Measurements from ENCODE around the gene LRRFIP2.
A peak's percentile ranks its signal among the peaks of the same experiment; 100 is the strongest.
"Not testable (repeated sequence)": the region's sequence is repeated elsewhere in the genome, so short reads cannot be mapped to it uniquely, and the experiment has no call there.

Gene LRRFIP2

DNA sequence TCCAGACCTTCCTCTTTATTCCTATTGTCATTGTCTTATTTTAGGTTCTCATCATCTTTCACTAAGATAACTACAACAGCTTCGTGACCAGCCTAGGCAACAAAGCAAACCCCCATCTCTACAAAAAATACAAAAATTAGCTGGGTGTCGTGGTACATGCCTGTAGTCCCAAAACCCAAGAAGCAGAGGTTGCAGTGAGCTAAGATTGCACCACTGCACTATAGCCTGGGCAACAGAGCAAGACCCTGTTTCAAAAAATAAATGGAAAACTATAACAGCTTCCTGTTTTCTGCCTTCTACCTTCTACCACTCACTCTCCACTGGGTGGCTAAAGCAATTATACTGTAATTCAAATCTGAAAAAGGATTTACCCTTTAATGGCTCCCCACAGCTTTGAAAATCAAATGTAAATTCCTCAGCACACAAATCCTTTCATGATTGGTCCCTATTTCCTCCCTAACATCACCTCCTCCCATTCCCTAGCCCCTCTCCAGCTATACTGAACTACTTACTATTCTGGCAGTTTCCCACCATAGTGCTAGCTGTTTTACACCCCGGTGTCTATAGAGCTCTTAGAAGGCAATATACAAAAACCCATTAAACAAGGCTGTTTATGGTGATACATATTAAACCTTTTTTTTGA, 33.4 kb downstream of the LRRFIP2 start:
- no peak for DNase-seq

DNA sequence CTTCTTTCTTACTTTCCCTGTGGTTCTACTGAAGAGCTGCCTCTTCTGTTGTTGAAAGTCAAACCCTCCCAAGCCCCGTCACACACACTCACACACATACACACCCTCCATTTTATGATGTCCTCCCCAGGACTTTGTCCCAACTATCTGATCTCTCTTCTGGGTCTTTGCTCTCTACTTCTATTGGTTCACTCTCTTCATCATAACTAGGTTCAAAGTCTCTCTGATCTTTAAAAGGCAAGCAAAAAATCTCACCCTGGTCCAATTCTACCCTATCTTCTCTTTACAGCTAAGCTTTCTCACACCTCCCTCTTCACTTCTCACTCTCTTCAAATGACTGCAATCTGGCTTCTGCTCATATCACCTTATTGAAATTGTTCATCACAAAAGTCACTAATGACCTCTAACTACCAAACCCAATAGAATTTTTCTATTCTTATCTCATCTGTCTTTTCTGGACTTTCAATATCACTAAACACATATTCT, 34.8 kb downstream of the LRRFIP2 start:
- DNase-seq = no peak

DNA sequence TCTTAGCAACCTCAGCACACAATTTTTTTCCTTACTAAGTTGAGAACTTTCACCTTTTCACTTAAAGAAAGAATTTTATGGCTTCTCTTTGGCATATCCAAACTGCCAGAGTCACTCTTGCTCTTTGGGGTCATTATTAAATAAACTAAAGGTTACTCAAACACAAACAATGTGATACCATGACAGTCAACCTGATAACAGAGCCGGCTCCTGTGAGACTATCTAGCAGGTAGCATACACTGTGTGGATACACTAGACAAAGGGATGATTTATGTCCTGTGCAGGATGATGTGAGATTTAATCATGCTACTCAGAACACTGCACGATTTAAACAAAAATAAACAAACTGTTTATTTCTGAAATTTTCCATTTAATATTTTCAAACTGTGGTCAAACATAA, 35.6 kb downstream of the LRRFIP2 start:
- no peak for DNase-seq

DNA sequence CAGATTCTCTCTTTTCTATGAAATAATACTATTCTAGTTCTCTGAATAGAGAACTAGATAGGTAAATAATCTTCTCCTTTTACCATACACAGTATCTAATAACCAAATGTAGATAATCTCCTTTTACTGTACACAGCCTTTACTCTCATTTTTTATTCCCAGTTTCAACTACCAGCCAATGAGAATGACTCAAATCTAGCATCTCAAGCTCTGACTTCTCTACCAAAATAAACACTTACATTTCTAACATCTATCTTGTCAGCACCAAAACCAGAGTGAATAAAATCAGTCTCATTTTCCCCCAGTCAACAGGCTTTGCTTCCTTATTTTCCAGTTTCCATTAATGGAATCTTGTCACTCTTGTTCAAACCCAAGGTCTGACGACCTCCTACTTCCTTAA, 36.9 kb downstream of the LRRFIP2 start:
- DNase-seq = no peak

DNA sequence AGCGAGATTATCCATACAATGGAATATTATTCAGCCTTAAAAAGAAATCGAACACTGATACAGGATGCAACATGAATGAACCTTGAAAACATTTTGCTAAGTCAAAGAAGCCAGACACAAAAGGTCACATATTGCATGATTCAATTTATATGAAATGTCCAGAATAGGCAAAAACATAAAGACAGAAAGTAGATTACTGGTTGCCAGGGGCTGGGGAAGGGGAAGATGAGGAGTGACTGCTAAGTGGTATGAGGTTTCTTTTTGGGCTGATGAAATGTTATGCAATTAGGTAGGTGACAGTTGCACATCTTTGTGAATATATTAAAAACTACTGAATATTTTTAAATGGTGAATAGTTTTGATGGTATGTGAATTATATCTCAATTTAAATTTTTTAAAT, 38.3 kb downstream of the LRRFIP2 start:
- DNase-seq = peak; percentile 55

DNA sequence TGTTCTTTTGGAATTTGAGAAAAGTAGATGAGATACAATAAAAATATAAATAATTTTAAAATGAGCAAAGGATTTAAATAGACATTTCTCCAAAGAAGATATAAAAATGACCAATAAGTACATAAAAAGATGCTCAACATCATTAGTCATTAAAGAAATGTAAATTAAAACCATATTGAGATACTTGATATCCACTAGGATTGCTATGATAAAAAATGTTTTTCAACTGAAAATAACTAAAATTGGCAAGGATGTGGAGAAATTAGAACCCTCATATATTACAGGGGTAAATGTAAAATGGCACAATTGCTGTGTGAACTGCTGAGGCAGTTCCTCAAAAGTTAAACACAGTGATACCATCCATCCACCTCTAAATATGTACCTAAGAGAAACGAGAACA, 38.8 kb downstream of the LRRFIP2 start:
- DNase-seq = no peak

DNA sequence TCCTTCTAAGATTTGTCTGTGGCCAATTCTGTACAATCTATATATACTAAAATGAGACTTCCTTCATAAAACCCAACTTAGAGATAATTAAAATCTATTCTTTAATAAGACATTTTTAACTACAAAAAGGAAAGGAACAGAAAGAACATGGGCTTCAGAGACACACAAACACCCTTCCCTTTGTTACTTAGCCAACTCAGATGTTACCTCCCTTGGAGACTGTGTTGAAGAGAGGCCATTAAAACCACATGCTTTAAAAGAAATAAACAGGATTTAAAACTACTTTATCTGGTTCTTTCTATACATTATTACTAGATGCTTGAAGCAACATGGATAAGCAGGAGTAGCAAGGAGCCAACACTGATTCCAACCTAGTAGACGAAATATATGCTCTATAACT, 42.0 kb downstream of the LRRFIP2 start:
- no peak for DNase-seq

DNA sequence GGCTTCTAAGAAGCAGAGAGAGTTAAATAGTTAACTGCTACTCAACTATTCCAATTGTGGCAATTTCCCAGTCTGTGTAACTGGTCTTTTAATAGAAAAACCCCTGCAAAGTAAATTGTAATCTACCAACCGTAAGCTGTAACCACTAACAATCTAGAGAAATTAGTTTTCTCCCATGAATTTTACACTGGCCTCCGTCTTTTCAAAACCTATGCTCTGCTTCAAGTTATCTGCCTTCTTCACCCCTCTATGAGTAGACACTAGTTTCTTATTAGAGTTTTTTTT, 42.6 kb downstream of the LRRFIP2 start:
- no peak for DNase-seq

DNA sequence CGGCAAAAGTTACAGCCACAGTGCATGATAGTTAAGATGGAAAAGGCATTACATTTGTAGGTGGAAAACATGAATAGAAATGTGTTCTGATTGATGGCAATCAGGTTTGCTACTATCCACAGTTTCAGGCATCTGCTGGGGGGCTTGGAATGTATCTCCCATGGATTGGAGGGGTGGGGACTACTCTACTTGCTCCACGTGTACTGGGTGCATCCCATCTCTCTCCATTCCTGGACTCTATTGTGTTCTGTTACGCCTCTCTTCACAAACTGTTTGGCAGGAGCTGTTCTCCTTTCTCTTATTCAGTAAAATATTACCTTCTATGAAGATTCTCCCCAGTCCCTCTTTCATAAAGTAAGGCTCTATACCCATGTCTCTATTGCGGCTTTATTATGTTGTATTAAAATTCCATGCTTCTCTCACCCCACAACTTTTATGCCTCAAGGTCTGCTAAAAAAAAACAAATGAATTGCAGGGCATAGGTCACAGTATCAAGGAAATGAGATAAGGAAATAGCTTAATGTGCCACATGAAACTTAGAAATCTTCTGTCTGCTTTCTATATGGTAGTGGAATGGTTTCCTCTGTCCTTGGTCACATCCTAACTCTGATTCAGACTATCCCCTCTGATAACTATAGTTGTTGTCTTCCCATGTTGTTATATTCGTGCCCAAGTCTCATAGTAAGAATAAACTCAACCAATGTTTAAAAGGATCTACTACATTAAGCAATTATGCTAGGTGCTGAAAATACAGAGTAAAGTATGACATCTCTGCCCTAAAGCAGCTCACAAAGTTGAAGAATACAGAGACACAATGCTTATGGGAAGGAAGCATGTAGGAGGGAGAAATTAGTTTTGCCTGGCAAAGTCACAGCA, 43.2 kb downstream of the LRRFIP2 start:
- DNase-seq = no peak

DNA sequence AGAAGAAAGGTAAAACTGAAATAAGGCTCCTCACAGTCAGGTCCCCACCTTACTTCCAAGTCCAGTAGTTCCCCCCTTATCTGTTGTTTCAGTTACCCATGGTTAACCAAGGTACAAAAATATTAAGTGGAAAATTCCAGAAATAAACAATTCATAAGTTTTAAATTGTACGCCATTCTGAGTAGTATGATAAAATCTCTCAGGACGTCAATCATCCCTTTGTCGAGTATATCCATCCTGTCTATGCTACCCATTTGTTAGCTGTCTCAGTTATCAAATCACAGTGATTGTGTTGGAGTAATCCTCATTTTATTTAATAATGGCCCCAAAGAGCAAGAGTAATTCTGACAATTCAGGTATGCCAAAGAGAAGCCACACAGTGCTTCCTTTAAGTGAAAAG, 43.9 kb downstream of the LRRFIP2 start:
- DNase-seq = no peak

DNA sequence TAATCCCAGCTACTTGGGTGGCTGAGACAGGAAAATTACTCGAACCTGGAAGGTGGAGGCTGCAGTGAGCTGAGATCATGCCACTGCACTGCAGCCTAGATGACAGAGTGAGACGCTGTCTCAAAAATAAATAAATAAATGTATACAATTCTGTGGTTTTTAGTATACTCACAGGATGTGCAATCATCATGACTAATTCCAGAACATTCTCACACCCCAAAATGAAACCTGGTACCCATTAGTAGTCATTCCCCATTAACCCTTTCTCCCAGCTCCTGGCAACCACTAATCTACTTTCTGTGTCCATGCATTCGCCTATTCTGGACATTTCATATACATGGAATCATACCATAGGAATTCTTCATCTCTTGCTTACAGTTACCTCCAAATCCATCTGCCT, 44.5 kb downstream of the LRRFIP2 start:
- peak; percentile 78 for DNase-seq

DNA sequence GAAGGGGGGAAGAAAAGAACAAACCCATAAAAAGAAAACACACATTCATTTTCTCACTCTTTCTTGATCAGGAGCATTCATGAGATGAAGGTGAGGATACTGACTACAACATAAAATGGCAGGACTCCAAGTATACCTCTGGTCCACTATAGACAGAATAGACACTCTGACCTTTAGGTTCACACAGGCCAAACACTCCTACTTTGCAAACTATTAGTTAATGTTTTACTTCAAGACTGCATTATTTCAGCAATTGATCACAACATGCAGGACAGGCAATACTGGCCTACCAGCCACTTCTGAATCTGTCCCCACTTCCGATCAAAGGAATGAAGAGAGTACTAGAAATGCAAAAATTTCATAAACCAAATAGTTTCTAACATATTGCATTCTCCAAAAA, 47.0 kb downstream of the LRRFIP2 start:
- DNase-seq = no peak

DNA sequence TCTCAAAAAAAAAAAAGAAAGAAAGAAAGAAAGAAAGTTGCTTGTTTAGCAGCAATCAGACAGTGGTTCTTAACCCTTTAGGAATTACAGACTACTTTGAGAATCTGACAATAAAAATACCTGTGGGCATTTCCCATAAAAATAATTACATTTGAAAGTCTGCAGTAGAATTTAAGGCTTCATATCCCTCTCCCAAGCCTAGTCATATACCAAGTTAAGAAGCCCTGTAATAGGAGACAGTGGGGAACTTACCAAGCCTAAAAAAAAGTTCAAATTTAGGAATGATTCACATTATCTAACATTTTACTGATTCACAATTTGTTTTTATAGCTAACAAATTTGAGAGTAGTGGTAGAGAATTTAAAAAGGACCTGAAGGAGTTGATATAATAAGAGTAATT, 47.5 kb downstream of the LRRFIP2 start:
- no peak for DNase-seq

DNA sequence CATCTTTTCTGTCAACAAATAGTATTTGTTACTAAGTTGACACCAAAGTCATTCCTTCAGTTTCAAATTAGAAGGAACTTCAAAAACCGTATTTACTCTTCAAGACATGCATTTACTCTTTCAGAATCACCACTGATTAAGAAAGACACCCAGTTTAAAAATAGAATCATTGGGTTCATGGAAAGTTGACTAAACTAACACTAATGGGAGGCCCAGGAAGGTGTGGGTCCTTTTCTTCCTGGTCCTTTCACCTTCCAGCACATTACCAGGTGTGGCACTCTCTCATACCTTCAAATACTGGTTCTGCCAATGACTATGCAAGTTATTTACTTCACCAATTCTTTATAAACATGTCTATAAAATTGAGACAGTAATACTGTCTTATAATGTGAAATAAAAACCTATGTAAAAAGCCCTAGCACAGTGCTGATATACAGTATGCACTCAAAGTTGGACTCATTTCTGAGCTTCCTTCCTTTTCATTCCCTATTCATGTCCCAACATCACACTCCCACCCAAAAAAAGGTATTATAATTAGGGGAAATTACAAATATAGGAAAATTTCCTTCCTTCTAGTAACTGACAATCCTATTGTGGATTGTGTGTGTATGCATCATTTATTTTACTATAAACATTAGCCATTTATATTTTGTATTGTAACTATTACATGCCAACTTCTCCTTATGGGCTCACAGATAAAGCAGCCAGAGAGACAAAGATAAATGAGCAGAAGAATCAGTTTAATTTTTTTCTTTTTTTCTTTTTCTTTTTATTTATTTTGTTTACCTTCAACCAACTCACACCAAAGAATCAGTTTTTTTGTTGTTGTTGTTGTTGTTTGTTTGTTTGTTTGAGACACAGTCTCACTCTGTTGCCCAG, 48.9 kb downstream of the LRRFIP2 start:
- DNase-seq = no peak

DNA sequence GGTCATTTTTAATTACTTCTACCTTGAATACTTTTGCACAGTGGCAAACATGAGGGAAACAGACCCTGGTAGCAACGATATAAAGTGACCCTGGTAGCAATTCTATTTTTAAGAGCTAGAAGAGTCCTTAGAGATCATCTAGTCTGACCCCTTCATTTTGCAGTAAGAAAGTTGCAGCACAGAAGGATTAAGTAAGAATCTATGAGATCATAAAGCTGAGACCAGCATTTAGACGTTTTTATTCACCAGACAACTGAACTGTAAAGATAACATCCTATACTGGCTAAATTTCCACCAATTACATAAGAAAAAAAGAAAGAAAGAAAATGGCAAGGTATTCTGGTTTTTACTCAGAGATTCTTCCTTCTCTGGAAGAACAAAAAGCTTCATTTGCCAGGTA, 49.9 kb downstream of the LRRFIP2 start:
- no peak for DNase-seq

DNA sequence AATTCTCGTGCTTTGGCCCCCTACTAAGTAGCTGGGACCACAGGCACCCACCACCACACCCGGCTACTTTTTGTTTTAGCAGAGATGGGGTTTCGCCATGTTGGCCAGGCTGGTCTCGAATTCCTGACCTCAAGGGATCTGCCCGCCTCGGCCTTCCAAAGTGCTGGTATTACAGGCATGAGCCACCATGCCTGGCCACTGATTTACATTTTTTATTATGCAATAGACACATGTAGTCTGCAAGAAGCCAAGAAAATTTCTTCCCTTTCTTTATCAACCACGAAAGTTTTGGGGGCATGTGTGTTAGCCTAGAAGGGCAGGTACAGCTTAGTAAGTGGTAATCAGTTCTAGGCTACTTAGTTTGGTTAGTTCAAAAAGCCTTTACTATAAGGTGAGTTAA, 51.1 kb downstream of the LRRFIP2 start:
- DNase-seq = no peak

DNA sequence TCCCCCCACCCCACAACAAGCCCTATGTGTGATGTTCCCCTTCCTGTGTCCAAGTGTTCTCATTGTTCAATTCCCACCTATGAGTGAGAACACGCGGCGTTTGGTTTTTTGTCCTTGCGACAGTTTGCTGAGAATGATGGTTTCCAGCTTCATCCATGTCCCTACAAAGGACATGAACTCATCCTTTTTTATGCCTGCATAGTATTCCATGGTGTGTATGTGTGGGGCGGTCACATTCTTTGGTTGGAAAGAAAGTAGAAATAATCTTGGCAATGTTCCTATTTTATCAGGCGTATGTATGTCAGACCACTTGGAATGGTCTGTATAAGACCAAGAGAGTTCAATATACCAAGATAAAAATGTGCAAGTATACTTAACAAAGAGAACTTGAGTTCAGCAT, 52.3 kb downstream of the LRRFIP2 start:
- not testable (repeated sequence) for DNase-seq

DNA sequence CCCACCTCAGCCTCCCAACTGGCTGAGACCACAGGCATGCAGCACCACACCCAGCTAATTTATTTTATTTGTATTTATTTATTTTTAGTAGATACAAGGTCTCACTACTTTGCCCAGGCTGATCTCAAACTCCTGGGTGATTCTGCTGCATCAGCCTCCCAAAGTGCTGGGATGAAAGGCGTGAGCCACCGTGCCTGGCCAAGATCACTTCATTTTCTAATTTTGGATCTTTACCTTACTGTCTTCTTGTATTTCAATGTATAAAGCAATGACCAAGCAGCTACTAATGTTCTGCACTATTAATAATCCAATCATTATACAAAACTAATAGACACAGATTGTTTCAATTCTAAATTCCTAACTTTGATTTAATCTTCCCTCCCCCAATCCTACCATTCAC, 56.2 kb downstream of the LRRFIP2 start:
- no peak for DNase-seq

DNA sequence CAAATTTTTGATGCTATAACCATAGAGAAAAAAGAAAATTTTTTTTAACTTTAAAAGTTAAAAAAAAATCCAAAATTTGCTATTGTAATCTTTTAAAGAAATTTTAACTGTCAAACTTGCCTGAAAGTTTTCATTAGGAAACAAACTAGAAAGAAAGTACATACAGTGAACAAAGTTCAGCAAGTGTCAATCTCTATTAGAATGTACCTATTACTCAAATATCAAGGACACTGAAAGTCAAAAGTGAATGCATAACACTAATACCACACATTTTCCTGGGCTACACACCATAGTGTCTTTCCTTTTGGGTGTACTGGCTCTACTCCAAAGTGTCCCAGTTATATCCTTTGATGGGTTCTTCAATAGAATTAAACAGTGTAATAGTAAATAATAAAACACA, 56.8 kb downstream of the LRRFIP2 start:
- DNase-seq = no peak

DNA sequence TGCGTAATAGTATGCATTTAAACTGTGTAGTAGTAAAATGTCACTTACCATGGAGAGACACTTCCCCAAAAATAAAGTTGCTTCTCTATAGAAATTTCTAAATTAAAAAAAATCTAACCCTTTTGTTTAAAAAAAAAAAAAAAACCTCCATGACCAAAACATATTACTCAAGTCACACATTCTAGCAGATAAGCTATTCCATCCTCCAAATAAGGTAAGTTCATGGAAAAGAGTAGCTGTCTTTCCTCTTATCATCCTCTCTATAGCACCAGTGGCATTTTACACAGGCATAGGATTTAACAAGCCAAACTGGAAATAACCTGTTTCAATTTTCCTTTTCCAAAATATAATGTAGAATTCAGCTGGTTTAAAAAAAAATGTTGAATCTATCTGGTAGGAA, 57.4 kb downstream of the LRRFIP2 start:
- DNase-seq = no peak

DNA sequence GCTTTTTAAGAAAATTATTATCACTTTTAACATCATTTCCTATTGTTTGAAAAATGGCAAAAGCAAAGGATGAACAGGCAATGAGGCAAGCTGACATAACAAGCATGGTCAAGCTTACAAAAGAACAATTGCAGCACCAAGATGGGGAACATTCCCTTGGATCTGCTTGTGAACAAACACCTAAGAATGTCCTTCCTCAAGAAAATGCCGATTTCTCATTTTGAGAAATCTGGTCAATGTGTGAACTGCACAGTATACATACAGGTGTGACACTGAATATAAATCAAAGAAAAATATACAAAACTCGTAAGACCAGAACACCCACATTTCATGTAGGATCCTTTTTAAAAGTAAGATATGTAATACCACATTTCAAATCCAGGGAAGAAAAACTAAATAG, 58.9 kb downstream of the LRRFIP2 start:
- DNase-seq = no peak

DNA sequence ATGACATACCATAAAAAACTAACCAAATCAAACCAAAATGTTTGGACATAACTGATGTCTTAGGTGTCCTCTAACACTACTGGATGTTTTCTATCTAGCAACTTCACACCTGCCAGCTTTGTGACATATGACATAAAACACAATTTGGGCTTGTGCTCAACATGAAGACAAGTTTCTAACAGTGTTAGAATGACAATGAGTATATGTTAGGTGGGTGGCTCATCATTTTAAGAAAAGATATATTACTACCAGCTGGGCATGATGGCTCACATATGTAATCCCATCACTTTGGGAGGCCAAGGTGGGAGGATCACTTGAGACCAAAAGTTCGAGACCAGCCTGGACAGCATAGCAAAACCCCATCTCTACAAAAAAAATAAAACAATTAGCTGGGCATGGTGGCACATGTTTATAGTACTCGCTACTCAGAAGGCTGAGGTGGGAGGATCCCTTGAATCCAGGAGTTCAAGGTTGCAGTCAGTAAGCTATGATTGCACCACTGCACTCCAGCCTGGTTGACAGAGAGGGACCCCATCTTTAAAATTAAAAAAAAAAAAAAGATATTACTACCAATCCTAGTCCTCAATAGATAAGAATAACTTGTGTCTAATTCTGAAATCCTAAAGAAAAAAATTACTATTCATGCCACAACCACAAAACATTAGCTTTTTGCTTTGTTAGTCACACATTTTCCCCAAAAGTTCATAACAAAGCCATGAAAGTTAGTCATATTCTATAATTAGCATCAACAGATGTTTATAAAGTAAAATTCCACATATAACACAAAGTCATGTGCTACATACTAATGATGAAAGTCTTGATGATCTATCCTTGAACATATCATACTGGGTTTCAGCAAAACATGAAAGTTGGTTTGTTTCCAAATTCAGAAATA, 59.9 kb downstream of the LRRFIP2 start:
- peak; percentile 92 for DNase-seq
